ENCODE results near the gene HTR3E.

The HTR3E gene

GRCh38 chr3:184155644-184156521, 59.0 kb downstream of the HTR3E start:
- DNase-seq (ENCODE audit: low read depth) = peak; percentile 25

- no peak for DNase-seq (ENCODE audit: low read depth)
These were observed 59.7 kb downstream of the HTR3E start for GRCh38 chr3:184156522-184156955.

Data from activated gamma-delta T cell treated with anti-CD3 and anti-CD28 coated beads, Interleukin-2, amount 50 U/mL, for 16 hours (primary cell).